SK-N-MC (cell line): Measurements from ENCODE around the gene ASPRV1.

ENCODE experiments used
- EZH2 ChIP-seq: fragments of 200-600 bp; sonication (generic); IDR thresholded peaks from one replicate; pipeline ENCODE4 v1.6.1; 2017; ENCODE audit warnings: antibody characterized with exemption
- POLR2AphosphoS5 ChIP-seq: IDR thresholded peaks from 2 replicates; pipeline ENCODE4 v1.6.1; 2012; ENCODE audit warnings: mild to moderate bottlenecking, low read depth, low read length, borderline replicate concordance

DNA sequence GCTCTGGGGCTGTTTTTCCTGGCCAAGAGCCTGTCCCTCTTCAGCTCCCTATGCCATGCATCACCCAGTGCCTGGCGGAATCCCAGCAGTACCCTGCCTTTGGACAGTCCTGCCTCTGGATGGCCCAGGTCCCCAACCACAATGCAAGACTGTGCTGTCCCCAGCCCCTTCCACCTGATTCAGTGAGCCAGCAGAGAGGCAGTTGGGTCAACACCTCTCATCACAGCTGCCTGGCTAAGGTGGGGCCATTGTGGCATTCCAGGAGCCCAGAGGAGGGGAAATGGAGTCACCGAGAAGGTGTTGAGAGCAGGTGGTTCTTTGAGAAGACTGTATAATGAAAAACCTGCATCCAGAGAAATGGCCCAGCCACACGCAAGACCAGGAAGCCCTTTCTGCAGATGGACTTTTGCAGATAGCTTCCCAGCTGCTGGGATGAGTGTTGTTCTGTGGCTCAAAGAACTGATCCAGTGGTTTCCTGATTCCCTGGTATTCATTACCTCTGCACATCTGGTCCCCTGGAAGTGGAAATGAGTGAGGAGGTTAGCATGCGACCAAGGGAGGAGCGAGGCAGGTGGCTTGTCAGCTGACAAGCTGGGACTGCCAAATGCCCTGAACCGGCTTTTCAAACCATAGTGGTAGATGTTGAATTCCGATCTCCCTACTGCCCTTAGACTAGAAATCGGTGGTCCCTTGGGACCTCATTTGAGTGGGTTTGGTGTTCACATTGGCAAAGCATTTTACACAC, 1.7 kb upstream of the ASPRV1 start:
- TF ChIP-seq EZH2 (no peak), POLR2AphosphoS5 (no peak)
